A549 (cell line): Measurements from ENCODE around the gene CALM3.
A peak's percentile ranks its signal among the peaks of the same experiment; 100 is the strongest.

Experiments
- CBX8 ChIP-seq: fragments of 200-600 bp; sonication (generic); IDR thresholded peaks from 2 replicates; pipeline ENCODE4 v1.6.1; 2016
- JUN ChIP-seq, 2 experiments: fragments of >200 bp; sonication (Bioruptor Twin); formaldehyde crosslinking; IDR thresholded peaks; 2 replicates in 1 of 2; 3 replicates in 1 of 2; pipeline ENCODE4 v1.6.1; 2016 to 2017
- POLR2A ChIP-seq: IDR thresholded peaks from 2 replicates; pipeline ENCODE4 v1.6.1; 2012; ENCODE audit warnings: mild to moderate bottlenecking, low read length
- RAD21 ChIP-seq, 2 experiments: fragments of >200 bp in 1 of 2; sonication (Bioruptor Twin) in 1 of 2; formaldehyde crosslinking in 1 of 2; IDR thresholded peaks in 1 of 2; conservative IDR thresholded peaks in 1 of 2; 2 replicates in 1 of 2; 3 replicates in 1 of 2; pipeline ENCODE4 v1.6.1; 2012 to 2018; ENCODE audit warnings: inconsistent platforms in 1 of 2
- TF ChIP-seq, protein P1 (sequence below): fragments of >200 bp; sonication (Bioruptor Twin); formaldehyde crosslinking; IDR thresholded peaks from 3 replicates; pipeline ENCODE4 v1.5.1; 2016
- TF ChIP-seq, protein P2 (sequence below): fragments of 200-600 bp; sonication (generic); IDR thresholded peaks from 2 replicates; pipeline ENCODE4 v1.6.1; 2016; ENCODE audit warnings: antibody characterized with exemption, mild to moderate bottlenecking, moderate library complexity

DNA sequence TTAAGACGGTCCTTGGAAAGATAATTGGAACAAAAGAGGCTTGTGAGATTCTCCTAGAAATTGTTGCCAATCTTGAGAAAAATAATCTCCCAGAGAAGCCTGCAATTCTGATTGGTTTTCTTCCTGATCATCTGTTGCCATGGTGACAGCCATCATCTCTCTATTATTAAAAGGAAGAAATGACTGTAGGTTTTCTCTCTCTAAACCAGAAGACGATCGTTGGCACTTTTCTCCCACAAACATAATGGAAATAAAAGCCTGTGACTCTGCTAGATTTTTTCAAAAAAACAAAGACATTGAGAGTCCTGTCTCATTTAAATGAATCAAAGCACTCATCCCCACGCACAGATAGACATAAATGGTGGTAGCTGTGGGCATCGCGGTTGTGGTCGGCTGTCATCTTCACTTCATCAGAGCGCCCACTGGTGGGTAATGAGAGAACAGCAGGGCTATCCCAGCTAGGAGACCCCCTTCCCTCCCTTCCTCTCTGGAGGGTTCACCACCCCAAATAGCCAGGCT is 21.7 kb upstream of the CALM3 start:
- TF ChIP-seq JUN (IDR thresholded peaks at IDR 0.05): no peak
- TF ChIP-seq, protein P1, sequence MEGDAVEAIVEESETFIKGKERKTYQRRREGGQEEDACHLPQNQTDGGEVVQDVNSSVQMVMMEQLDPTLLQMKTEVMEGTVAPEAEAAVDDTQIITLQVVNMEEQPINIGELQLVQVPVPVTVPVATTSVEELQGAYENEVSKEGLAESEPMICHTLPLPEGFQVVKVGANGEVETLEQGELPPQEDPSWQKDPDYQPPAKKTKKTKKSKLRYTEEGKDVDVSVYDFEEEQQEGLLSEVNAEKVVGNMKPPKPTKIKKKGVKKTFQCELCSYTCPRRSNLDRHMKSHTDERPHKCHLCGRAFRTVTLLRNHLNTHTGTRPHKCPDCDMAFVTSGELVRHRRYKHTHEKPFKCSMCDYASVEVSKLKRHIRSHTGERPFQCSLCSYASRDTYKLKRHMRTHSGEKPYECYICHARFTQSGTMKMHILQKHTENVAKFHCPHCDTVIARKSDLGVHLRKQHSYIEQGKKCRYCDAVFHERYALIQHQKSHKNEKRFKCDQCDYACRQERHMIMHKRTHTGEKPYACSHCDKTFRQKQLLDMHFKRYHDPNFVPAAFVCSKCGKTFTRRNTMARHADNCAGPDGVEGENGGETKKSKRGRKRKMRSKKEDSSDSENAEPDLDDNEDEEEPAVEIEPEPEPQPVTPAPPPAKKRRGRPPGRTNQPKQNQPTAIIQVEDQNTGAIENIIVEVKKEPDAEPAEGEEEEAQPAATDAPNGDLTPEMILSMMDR: peak; percentile 27; the same call in 2 of the 3 replicates
- TF ChIP-seq, protein P2, sequence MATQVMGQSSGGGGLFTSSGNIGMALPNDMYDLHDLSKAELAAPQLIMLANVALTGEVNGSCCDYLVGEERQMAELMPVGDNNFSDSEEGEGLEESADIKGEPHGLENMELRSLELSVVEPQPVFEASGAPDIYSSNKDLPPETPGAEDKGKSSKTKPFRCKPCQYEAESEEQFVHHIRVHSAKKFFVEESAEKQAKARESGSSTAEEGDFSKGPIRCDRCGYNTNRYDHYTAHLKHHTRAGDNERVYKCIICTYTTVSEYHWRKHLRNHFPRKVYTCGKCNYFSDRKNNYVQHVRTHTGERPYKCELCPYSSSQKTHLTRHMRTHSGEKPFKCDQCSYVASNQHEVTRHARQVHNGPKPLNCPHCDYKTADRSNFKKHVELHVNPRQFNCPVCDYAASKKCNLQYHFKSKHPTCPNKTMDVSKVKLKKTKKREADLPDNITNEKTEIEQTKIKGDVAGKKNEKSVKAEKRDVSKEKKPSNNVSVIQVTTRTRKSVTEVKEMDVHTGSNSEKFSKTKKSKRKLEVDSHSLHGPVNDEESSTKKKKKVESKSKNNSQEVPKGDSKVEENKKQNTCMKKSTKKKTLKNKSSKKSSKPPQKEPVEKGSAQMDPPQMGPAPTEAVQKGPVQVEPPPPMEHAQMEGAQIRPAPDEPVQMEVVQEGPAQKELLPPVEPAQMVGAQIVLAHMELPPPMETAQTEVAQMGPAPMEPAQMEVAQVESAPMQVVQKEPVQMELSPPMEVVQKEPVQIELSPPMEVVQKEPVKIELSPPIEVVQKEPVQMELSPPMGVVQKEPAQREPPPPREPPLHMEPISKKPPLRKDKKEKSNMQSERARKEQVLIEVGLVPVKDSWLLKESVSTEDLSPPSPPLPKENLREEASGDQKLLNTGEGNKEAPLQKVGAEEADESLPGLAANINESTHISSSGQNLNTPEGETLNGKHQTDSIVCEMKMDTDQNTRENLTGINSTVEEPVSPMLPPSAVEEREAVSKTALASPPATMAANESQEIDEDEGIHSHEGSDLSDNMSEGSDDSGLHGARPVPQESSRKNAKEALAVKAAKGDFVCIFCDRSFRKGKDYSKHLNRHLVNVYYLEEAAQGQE: no peak
- no peak for TF ChIP-seq CBX8
- TF ChIP-seq RAD21 (conservative IDR thresholded peaks at IDR 0.05 in 1 of 2, IDR thresholded peaks at IDR 0.05 in 1 of 2): no peak
- no peak for TF ChIP-seq POLR2A
